CD4-positive, alpha-beta T cell treated with Interleukin-15 for 4 hours (primary cell): ENCODE measurements around the gene PODXL2.
A peak's percentile ranks its signal among the peaks of the same experiment; 100 is the strongest.

Experiments
- DNase-seq: peaks from one replicate; pipeline ENCODE4 v3.0.0-alpha.2; 2020; ENCODE audit warnings: low spot score

Gene PODXL2

GRCh38 chr3:127606086-127606805, 22.7 kb upstream of the PODXL2 start:
- no peak for DNase-seq

GRCh38 chr3:127606981-127607595, 21.9 kb upstream of the PODXL2 start:
- no peak for DNase-seq

GRCh38 chr3:127607675-127608361, 21.2 kb upstream of the PODXL2 start:
- DNase-seq = no peak

- no peak for DNase-seq
These were observed 20.6 kb upstream of the PODXL2 start for GRCh38 chr3:127608362-127608718.

- no peak for DNase-seq
These were observed 18.9 kb upstream of the PODXL2 start for GRCh38 chr3:127610105-127610504.

- DNase-seq = no peak
These were observed 17.7 kb upstream of the PODXL2 start for GRCh38 chr3:127611251-127611650.

- DNase-seq = no peak
These were observed 16.0 kb upstream of the PODXL2 start for GRCh38 chr3:127612966-127613365.

GRCh38 chr3:127613406-127613805, 15.6 kb upstream of the PODXL2 start:
- no peak for DNase-seq

GRCh38 chr3:127614928-127615589, 13.9 kb upstream of the PODXL2 start:
- no peak for DNase-seq

- no peak for DNase-seq
These were observed 13.2 kb upstream of the PODXL2 start for GRCh38 chr3:127615631-127616305.

GRCh38 chr3:127616836-127617605, 12.0 kb upstream of the PODXL2 start:
- no peak for DNase-seq

GRCh38 chr3:127618891-127619290, 10.1 kb upstream of the PODXL2 start:
- no peak for DNase-seq

GRCh38 chr3:127620637-127621375, 8.2 kb upstream of the PODXL2 start:
- DNase-seq = no peak

GRCh38 chr3:127622031-127622430, 7.0 kb upstream of the PODXL2 start:
- DNase-seq = no peak

GRCh38 chr3:127622772-127623576, 6.0 kb upstream of the PODXL2 start:
- no peak for DNase-seq

GRCh38 chr3:127624063-127624462, 4.9 kb upstream of the PODXL2 start:
- DNase-seq = no peak

- DNase-seq = no peak
These were observed 3.2 kb upstream of the PODXL2 start for GRCh38 chr3:127625821-127626220.

GRCh38 chr3:127628426-127628787, 578 bp upstream of the PODXL2 start:
- no peak for DNase-seq

GRCh38 chr3:127629467-127630403, 750 bp downstream of the PODXL2 start:
- DNase-seq = peak; percentile 39
